Sigmoid colon (tissue), 7 donors: ENCODE results near the gene NLRC5. TPM values are rescaled to one million over a fixed set of nuclear protein-coding genes. Genes with fewer than 3 reads are reported as not detected.
"Not testable (repeated sequence)": the region's sequence is repeated elsewhere in the genome, so short reads cannot be mapped to it uniquely, and the experiment has no call there.

Experiments
- DNase-seq: peaks from one replicate; pipeline ENCODE4 v3.0.0-alpha.2; 2019
- H3K27ac ChIP-seq, 4 donors: fragments of 200-600 bp; sonication (generic); one replicate each; pipeline ENCODE4 v1.5.1; 2016 to 2019; ENCODE audit warnings: mild to moderate bottlenecking in 1 of 4
- H3K27me3 ChIP-seq, 3 donors: fragments of 200-600 bp; sonication (generic); one replicate each; pipeline ENCODE4 v1.5.1; 2019; ENCODE audit warnings: mild to moderate bottlenecking in 1 of 3
- H3K36me3 ChIP-seq, 4 donors: fragments of 200-600 bp; sonication (generic); one replicate each; pipeline ENCODE4 v1.5.1; 2016 to 2019
- H3K4me1 ChIP-seq, 4 donors: fragments of 200-600 bp; sonication (generic); one replicate each; pipeline ENCODE4 v1.5.1; 2017 to 2019
- H3K4me3 ChIP-seq, 4 donors: fragments of 200-600 bp; sonication (generic); one replicate each; pipeline ENCODE4 v1.5.1; 2017 to 2019; ENCODE audit warnings: mild to moderate bottlenecking in 2 of 4, moderate library complexity in 1 of 4
- H3K9me3 ChIP-seq, 4 donors: fragments of 200-600 bp in 3 of 4; sonication (generic) in 3 of 4; one replicate each; pipeline versions ENCODE4 v1.5.1 to v1.6.1; 2013 to 2019
- EP300 ChIP-seq, 4 donors: sonication (generic); formaldehyde crosslinking; IDR thresholded peaks; one replicate each; pipeline ENCODE4 v1.6.1; 2017; ENCODE audit warnings: antibody characterized with exemption in 4 of 4
- POLR2A ChIP-seq, 2 donors: fragments of 450-650 bp; IDR thresholded peaks; one replicate each; pipeline ENCODE4 v1.6.1; 2016; ENCODE audit warnings: antibody characterized with exemption in 2 of 2, mild to moderate bottlenecking in 2 of 2, moderate library complexity in 2 of 2
- POLR2AphosphoS5 ChIP-seq, 4 donors: sonication (generic); formaldehyde crosslinking; IDR thresholded peaks; one replicate each; pipeline ENCODE4 v1.6.1; 2017; ENCODE audit warnings: antibody characterized with exemption in 4 of 4
- WGBS, 2 donors: extraction: QIAGEN DNeasy Blood & Tissue Kit; methylation state at CpG; one replicate each; pipeline ENCODE4 v1.1.7; 2013; 5-methylcytosine and 5-hydroxymethylcytosine counted together
- intact Hi-C: fragments of 100-400 bp; cut with DNase I; formaldehyde crosslinking; loops from one replicate; pipeline ENCODE4 v1.15.1; 2023
- polyA plus RNA-seq, 3 donors: library from polyadenylated mRNA; stranded (reverse); fragments of 200-250 nt; gene quantifications; one replicate each; pipeline ENCODE4 v1.2.3, GENCODE V29; 2013
- total RNA-seq, 4 donors: library from RNA; depleted of rRNA; stranded (reverse); fragments of >200 nt; gene quantifications; one replicate each; pipeline ENCODE4 v1.1.0, GENCODE V29; 2016
- TF ChIP-seq, protein P1 (sequence below), 4 experiments: fragments of 450-650 bp in 3 of 4; fragments of 200-600 bp in 1 of 4; IDR thresholded peaks; one replicate each; pipeline ENCODE4 v1.5.1; 2016 to 2019; ENCODE audit warnings: antibody characterized with exemption in 4 of 4, mild to moderate bottlenecking in 3 of 4, moderate library complexity in 2 of 4
- donor health status: healthy with polysubstance abuse.
- donor health status: Bipolar disorder and iron deficiency.
- donor health status: healthy.

Gene NLRC5
- total and polyA plus RNA-seq, 7 donors: 9.5 to 119 (median 19.5) TPM

DNA sequence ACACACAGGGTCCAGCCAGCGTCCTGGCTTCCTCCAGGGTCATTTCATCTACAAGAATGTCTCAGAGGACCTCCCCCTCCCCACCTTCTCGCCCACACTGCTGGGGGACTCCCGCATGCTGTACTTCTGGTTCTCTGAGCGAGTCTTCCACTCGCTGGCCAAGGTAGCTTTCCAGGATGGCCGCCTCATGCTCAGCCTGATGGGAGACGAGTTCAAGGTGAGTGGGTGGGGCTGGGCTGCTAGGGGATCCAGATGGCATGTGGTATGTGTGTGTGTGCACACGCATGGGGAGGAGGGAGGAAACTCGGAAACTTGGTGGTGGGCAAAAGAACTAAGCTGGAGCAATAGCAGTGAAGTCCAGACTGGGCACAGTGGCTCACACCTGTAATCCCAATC lies 16.1 kb upstream of the NLRC5 start:
- intact Hi-C loops: no loop called here
- DNase-seq: no peak
- WGBS, 2 donors: 79 to 87% methylated on average over 9 of the region's 9 CpGs
- no peaks in the 10 kb centered on the region for H3K36me3 ChIP-seq
- no peak overlapping the region for H3K4me3 ChIP-seq
- TF ChIP-seq POLR2AphosphoS5 (IDR thresholded peaks at IDR 0.05): no peak
- TF ChIP-seq POLR2A (IDR thresholded peaks at IDR 0.05): no peak
- TF ChIP-seq, protein P1, sequence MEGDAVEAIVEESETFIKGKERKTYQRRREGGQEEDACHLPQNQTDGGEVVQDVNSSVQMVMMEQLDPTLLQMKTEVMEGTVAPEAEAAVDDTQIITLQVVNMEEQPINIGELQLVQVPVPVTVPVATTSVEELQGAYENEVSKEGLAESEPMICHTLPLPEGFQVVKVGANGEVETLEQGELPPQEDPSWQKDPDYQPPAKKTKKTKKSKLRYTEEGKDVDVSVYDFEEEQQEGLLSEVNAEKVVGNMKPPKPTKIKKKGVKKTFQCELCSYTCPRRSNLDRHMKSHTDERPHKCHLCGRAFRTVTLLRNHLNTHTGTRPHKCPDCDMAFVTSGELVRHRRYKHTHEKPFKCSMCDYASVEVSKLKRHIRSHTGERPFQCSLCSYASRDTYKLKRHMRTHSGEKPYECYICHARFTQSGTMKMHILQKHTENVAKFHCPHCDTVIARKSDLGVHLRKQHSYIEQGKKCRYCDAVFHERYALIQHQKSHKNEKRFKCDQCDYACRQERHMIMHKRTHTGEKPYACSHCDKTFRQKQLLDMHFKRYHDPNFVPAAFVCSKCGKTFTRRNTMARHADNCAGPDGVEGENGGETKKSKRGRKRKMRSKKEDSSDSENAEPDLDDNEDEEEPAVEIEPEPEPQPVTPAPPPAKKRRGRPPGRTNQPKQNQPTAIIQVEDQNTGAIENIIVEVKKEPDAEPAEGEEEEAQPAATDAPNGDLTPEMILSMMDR (IDR thresholded peaks at IDR 0.05): no peak
- no peak for TF ChIP-seq EP300 (IDR thresholded peaks at IDR 0.05)
- no peak overlapping the region for H3K27ac ChIP-seq
- peaks cover 0 to 6% (median 0%) of the 10 kb centered on the region in 3 donors for H3K27me3 ChIP-seq
- H3K9me3 ChIP-seq: no peaks in the 10 kb centered on the region
- no peaks in the 10 kb centered on the region for H3K4me1 ChIP-seq

DNA sequence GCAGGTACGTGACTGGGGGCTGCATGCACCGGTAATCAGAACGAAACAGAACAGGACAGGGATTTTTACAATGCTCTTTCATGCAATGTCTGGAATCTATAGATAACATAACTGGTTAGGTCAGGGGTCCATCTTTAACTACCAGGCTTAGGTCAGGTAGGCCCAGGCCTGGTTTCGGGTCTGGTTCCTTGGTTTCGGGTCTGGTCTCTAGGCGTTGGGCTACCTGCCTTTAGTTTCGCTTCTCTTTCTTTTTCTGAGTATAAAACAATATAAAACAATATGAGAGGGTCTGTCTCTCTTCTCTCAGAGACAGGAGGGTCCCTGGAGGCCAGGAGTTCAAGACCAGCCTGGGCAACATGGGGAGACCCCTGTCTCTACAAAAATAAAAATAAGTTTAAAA lies 15.5 kb upstream of the NLRC5 start:
- 69 to 95% methylated on average over 7 of the region's 7 CpGs for WGBS, 2 donors
- H3K9me3 ChIP-seq, DNase-seq, H3K27me3 ChIP-seq, intact Hi-C loops, H3K36me3 ChIP-seq, H3K4me1 ChIP-seq, H3K4me3 ChIP-seq, H3K27ac ChIP-seq: not testable (repeated sequence)

- whole genome bisulfite sequencing, 2 donors: 72 to 76% methylated on average over 9 of the region's 9 CpGs
- TF ChIP-seq POLR2A (IDR thresholded peaks at IDR 0.05) (no peak), POLR2AphosphoS5 (IDR thresholded peaks at IDR 0.05) (no peak), EP300 (IDR thresholded peaks at IDR 0.05) (no peak)
- TF ChIP-seq, protein P1 (IDR thresholded peaks at IDR 0.05): no peak
Observed at GRCh38 chr16:56974549-56975300, 14.6 kb upstream of the NLRC5 start.

GRCh38 chr16:56975714-56976113 lies 13.6 kb upstream of the NLRC5 start:
- WGBS, 2 donors: 72 to 92% methylated on average over 10 of the region's 10 CpGs
- peaks cover 0 to 6% (median 0%) of the 10 kb centered on the region in 3 donors for H3K27me3 ChIP-seq
- no peak for DNase-seq

More at GRCh38 chr16:56974549-56975300, 14.6 kb upstream of the NLRC5 start:
- H3K9me3 ChIP-seq: no peaks in the 10 kb centered on the region
- no peak overlapping the region for H3K27ac ChIP-seq
- H3K36me3 ChIP-seq: no peaks in the 10 kb centered on the region
- no peaks in the 10 kb centered on the region for H3K4me1 ChIP-seq
- intact Hi-C loops: no loop called here
- H3K27me3 ChIP-seq: peaks cover 0 to 6% (median 0%) of the 10 kb centered on the region in 3 donors
- no peak overlapping the region for H3K4me3 ChIP-seq
- DNase-seq: no peak

GRCh38 chr16:56977216-56977615 lies 12.1 kb upstream of the NLRC5 start:
- Histone ChIP-seq H3K9me3 (no peaks in the 10 kb centered on the region), H3K4me1 (no peaks in the 10 kb centered on the region), H3K4me3 (no peak overlapping the region), H3K27ac (no peak overlapping the region), H3K27me3 (peaks cover 0 to 6% (median 0%) of the 10 kb centered on the region in 3 donors), H3K36me3 (peaks cover 0 to 6% (median 0%) of the 10 kb centered on the region in 4 donors)
- DNase-seq: no peak
- TF ChIP-seq, protein P1 (IDR thresholded peaks at IDR 0.05): no peak
- TF ChIP-seq POLR2A (IDR thresholded peaks at IDR 0.05) (no peak), POLR2AphosphoS5 (IDR thresholded peaks at IDR 0.05) (no peak), EP300 (IDR thresholded peaks at IDR 0.05) (no peak)
- intact Hi-C loops: no loop called here
- WGBS, 2 donors: 78 to 96% methylated on average over 6 of the region's 6 CpGs

More at GRCh38 chr16:56975714-56976113, 13.6 kb upstream of the NLRC5 start:
- Histone ChIP-seq H3K4me1 (no peaks in the 10 kb centered on the region), H3K9me3 (no peaks in the 10 kb centered on the region), H3K27ac (no peak overlapping the region), H3K4me3 (no peak overlapping the region), H3K36me3 (no peaks in the 10 kb centered on the region)
- TF ChIP-seq POLR2AphosphoS5 (IDR thresholded peaks at IDR 0.05): no peak
- TF ChIP-seq POLR2A (IDR thresholded peaks at IDR 0.05): no peak
- TF ChIP-seq EP300 (IDR thresholded peaks at IDR 0.05): no peak
- TF ChIP-seq, protein P1 (IDR thresholded peaks at IDR 0.05): no peak
- intact Hi-C loops: no loop called here
